IMR-90 (cell line): ENCODE results near the gene NPIPB8. TPM values are rescaled to one million over a fixed set of nuclear protein-coding genes. Genes with fewer than 3 reads are reported as not detected.
"Not testable (repeated sequence)": the region's sequence is repeated elsewhere in the genome, so short reads cannot be mapped to it uniquely, and the experiment has no call there.

Experiments
- ATAC-seq: fragments of 200-7000 bp; cut with Tn5 transposase; 2 replicates; pipeline ENCODE4 v1.9.1; 2020; ENCODE audit warnings: low read depth, mild to moderate bottlenecking, moderate library complexity
- BruUV-seq: library from RNA; stranded (reverse); fragments of 400-500 nt; replicated peaks from 2 replicates; lab custom pipeline; 2021; lab: Mats Ljungman, UMichigan
- CTCF ChIA-PET: fragments of 300-600 bp; formaldehyde crosslinking; extraction: SDS; loops from one replicate; lab custom pipeline; 2021; ENCODE audit warnings: antibody characterized with exemption; lab: Yijun Ruan, JAX
- POLR2A ChIA-PET: fragments of 300-600 bp; sonication (Branson Sonifier 250); formaldehyde crosslinking; loops from one replicate; lab custom pipeline; 2022; ENCODE audit warnings: antibody characterized with exemption; ENCODE audit not compliant: unreplicated experiment; lab: Charles Lee
- DNase-seq: peaks from one replicate; pipeline ENCODE4 v3.0.0; 2013
- H2AFZ ChIP-seq: replicated peaks from 2 replicates; pipeline ENCODE3; 2013; ENCODE audit warnings: low read length, mild to moderate bottlenecking; ENCODE audit not compliant: poor library complexity
- H2AK5ac ChIP-seq: 2 replicates; pipeline ENCODE4 v1.6.1; 2013; ENCODE audit warnings: low read depth, low read length, inconsistent platforms
- H2AK9ac ChIP-seq: replicated peaks from 2 replicates; pipeline ENCODE3; 2013; ENCODE audit warnings: mild to moderate bottlenecking, low read depth, low read length, moderate library complexity; ENCODE audit not compliant: poor library complexity
- H2BK120ac ChIP-seq: 2 replicates; pipeline ENCODE4 v1.6.1; 2013; ENCODE audit warnings: low read depth, low read length, inconsistent platforms
- H2BK15ac ChIP-seq: 3 replicates; pipeline ENCODE4 v1.6.1; 2013; ENCODE audit warnings: low read depth, low read length, inconsistent platforms
- H2BK20ac ChIP-seq: 2 replicates; pipeline ENCODE4 v1.6.1; 2013; ENCODE audit warnings: low read depth, mild to moderate bottlenecking, inconsistent platforms, low read length, moderate library complexity
- H2BK5ac ChIP-seq: 2 replicates; pipeline ENCODE4 v1.6.1; 2013; ENCODE audit warnings: mild to moderate bottlenecking, low read depth, low read length, inconsistent platforms; ENCODE audit not compliant: poor library complexity, severe bottlenecking
- H3K14ac ChIP-seq: replicated peaks from 2 replicates; pipeline ENCODE4 v1.6.1; 2013; ENCODE audit warnings: low read depth, low read length, inconsistent platforms
- H3K18ac ChIP-seq: 2 replicates; pipeline ENCODE4 v1.6.1; 2013; ENCODE audit warnings: low read depth, low read length, control low read depth
- H3K23ac ChIP-seq: 2 replicates; pipeline ENCODE4 v1.6.1; 2013; ENCODE audit warnings: low read depth, low read length, inconsistent platforms
- H3K27ac ChIP-seq: 2 replicates; pipeline ENCODE4 v1.5.1; 2013; ENCODE audit warnings: mild to moderate bottlenecking, control low read depth, low read length; ENCODE audit not compliant: insufficient read depth
- H3K27me3 ChIP-seq: 2 replicates; pipeline ENCODE4 v1.6.1; 2013; ENCODE audit warnings: low read length; ENCODE audit not compliant: control insufficient read depth, insufficient read depth
- H3K36me3 ChIP-seq: 2 replicates; pipeline ENCODE4 v1.6.1; 2013; ENCODE audit warnings: low read length, mixed read lengths; ENCODE audit not compliant: control insufficient read depth, insufficient read depth
- H3K4ac ChIP-seq: 2 replicates; pipeline ENCODE4 v1.6.1; 2013; ENCODE audit warnings: low read depth, low read length, inconsistent platforms
- H3K4me1 ChIP-seq: 2 replicates; pipeline ENCODE4 v1.6.1; 2013; ENCODE audit warnings: low read length, mixed read lengths; ENCODE audit not compliant: control insufficient read depth, insufficient read depth
- H3K4me2 ChIP-seq: 2 replicates; pipeline ENCODE4 v1.6.1; 2013; ENCODE audit warnings: low read depth, mild to moderate bottlenecking, control low read depth, low read length, moderate library complexity
- H3K4me3 ChIP-seq: 2 replicates; pipeline ENCODE4 v1.5.1; 2013; ENCODE audit warnings: low read depth, mild to moderate bottlenecking, control low read depth, low read length, moderate library complexity; ENCODE audit not compliant: insufficient read depth
- H3K56ac ChIP-seq: 2 replicates; pipeline ENCODE4 v1.6.1; 2013; ENCODE audit warnings: low read length, inconsistent platforms; ENCODE audit not compliant: insufficient read depth; ENCODE audit errors: extremely low read depth
- H3K79me1 ChIP-seq, 2 experiments: 2 replicates each; pipeline ENCODE4 v1.6.1; 2013; ENCODE audit warnings: low read length in 2 of 2, inconsistent platforms in 1 of 2, low read depth in 1 of 2
- H3K9ac ChIP-seq: 2 replicates; pipeline ENCODE4 v1.6.1; 2013; ENCODE audit warnings: low read depth, low read length, control low read depth
- H3K9me1 ChIP-seq: 2 replicates; pipeline ENCODE4 v1.6.1; 2013; ENCODE audit warnings: low read length, inconsistent platforms; ENCODE audit not compliant: insufficient read depth
- H3K9me3 ChIP-seq: 2 replicates; pipeline ENCODE4 v1.6.1; 2013; ENCODE audit warnings: low read length; ENCODE audit not compliant: control insufficient read depth, insufficient read depth
- H4K20me1 ChIP-seq: 2 replicates; pipeline ENCODE4 v1.6.1; 2013; ENCODE audit warnings: low read length, inconsistent platforms; ENCODE audit not compliant: insufficient read depth
- H4K5ac ChIP-seq: 2 replicates; pipeline ENCODE4 v1.6.1; 2013; ENCODE audit warnings: mild to moderate bottlenecking, low read depth, low read length, control low read depth
- H4K8ac ChIP-seq, 2 experiments: 2 replicates each; pipeline ENCODE4 v1.6.1; 2013; ENCODE audit warnings: low read depth in 2 of 2, low read length in 2 of 2, control low read depth in 1 of 2, inconsistent platforms in 1 of 2
- H4K91ac ChIP-seq: 2 replicates; pipeline ENCODE4 v1.6.1; 2013; ENCODE audit warnings: low read depth, low read length, inconsistent platforms; ENCODE audit not compliant: insufficient read depth
- WGBS, 2 experiments: methylation state at CpG; one replicate each; pipeline versions ENCODE4 v1.1.5 to v1.1.7; 2013; ENCODE audit warnings: missing lambda C conversion rate in 2 of 2; ENCODE audit not compliant: insufficient read length in 1 of 2; ENCODE audit errors: extremely low coverage in 2 of 2; 5-methylcytosine and 5-hydroxymethylcytosine counted together
- dilution Hi-C: fragments of 300-500 bp; cut with HindIII; formaldehyde crosslinking; loops from one replicate; pipeline ENCODE4 v1.14.3; 2018; ENCODE audit warnings: low sequenced_read_pairs; ENCODE audit not compliant: unreplicated experiment
- in situ Hi-C: fragments of 300-500 bp; cut with MboI; formaldehyde crosslinking; loops from 3 replicates; pipeline ENCODE4 v1.14.3; 2019; ENCODE audit warnings: low sequenced_read_pairs, inconsistent platforms, mixed read lengths
- intact Hi-C: fragments of 100-400 bp; cut with micrococcal nuclease; formaldehyde crosslinking; loops from 2 replicates; pipeline ENCODE4 v1.10.0; 2022
- polyA plus RNA-seq, 3 experiments: library from polyadenylated mRNA; depleted of rRNA; stranded (reverse); fragments of >200 nt; gene quantifications; 2 replicates each; pipeline ENCODE4 v1.2.3, GENCODE V29; 2012; ENCODE audit warnings: low replicate concordance in 1 of 3
- total RNA-seq: library from RNA; depleted of rRNA; stranded (reverse); fragments of >200 nt; gene quantifications from 2 replicates; pipeline ENCODE4 v1.2.3, GENCODE V29; 2012

NPIPB8 gene
- total and polyA plus RNA-seq, 2 of the 4 experiments (the other 2 are of a cell fraction): not detected

DNA sequence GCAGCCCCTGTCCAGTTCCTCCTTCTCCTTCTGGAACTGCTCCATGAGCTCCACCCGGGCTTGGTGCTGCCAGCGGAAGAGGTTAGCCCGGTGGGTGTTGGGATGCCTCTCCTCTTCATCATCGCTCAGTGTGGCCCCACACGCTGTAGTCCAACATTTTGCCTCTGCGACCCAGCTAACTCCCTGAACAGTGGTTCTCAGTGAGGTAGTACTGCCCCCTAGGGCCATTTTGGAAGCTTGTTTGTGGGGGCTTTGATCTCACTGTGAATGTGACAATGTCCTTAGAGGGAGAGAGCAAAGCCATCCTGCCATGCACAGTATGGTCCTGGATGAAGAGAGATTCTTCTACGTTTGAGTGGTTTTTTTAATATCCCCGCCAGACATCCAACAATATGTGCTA is 63.5 kb downstream of the NPIPB8 start:
- H3K14ac ChIP-seq, H3K9me1 ChIP-seq, H3K9me3 ChIP-seq, dilution Hi-C loops, H4K8ac ChIP-seq, H4K20me1 ChIP-seq, BruUV-seq, H3K4me3 ChIP-seq, H3K18ac ChIP-seq, H2BK20ac ChIP-seq, H3K27me3 ChIP-seq, DNase-seq, H3K79me1 ChIP-seq, CTCF ChIA-PET, H2AK5ac ChIP-seq, H3K36me3 ChIP-seq, H3K4me2 ChIP-seq, H2BK120ac ChIP-seq, H3K56ac ChIP-seq, H3K4me1 ChIP-seq, H3K4ac ChIP-seq, H2AK9ac ChIP-seq, H3K27ac ChIP-seq, H2BK15ac ChIP-seq, POLR2A ChIA-PET, ATAC-seq, H3K23ac ChIP-seq, intact Hi-C loops, H2BK5ac ChIP-seq, H4K91ac ChIP-seq, H3K9ac ChIP-seq, H4K5ac ChIP-seq, H2AFZ ChIP-seq, in situ Hi-C loops: not testable (repeated sequence)
- WGBS, 2 experiments: no CpG with 5 or more reads among the region's 8 CpGs

GRCh38 chr16:28704246-28704645 is 66.4 kb downstream of the NPIPB8 start:
- not testable (repeated sequence) for H3K56ac ChIP-seq

More at GRCh38 chr16:28704246-28704645, 66.4 kb downstream of the NPIPB8 start:
- H4K91ac ChIP-seq, H3K18ac ChIP-seq, H3K9me1 ChIP-seq, H3K23ac ChIP-seq, H3K9me3 ChIP-seq, H3K4me1 ChIP-seq, H3K27ac ChIP-seq, H3K4me3 ChIP-seq, BruUV-seq, H2BK20ac ChIP-seq, H3K4ac ChIP-seq, H2BK5ac ChIP-seq, H3K79me1 ChIP-seq, H3K14ac ChIP-seq, H4K8ac ChIP-seq, POLR2A ChIA-PET, H2AK9ac ChIP-seq, CTCF ChIA-PET, ATAC-seq, H4K20me1 ChIP-seq, DNase-seq, H4K5ac ChIP-seq, H2BK15ac ChIP-seq, dilution Hi-C loops, H3K9ac ChIP-seq, H2BK120ac ChIP-seq, H3K4me2 ChIP-seq, H3K27me3 ChIP-seq, H3K36me3 ChIP-seq, H2AK5ac ChIP-seq, H2AFZ ChIP-seq, intact Hi-C loops, in situ Hi-C loops: not testable (repeated sequence)
- no CpG with 5 or more reads among the region's 7 CpGs for WGBS, 2 experiments
